Stimulated activated CD8-positive, alpha-beta memory T cell treated with anti-CD3 and anti-CD28 coated beads, Interleukin-7, amount 100 ng/mL, for 48 hours (primary cell): ENCODE results near the gene GRIPAP1.

Experiments used
- DNase-seq, 2 donors: peaks; one replicate each; pipeline ENCODE4 v3.0.0-alpha.2; 2020; ENCODE audit warnings: low read depth in 1 of 2; ENCODE audit errors: extremely low read depth in 1 of 2

The GRIPAP1 gene

DNA sequence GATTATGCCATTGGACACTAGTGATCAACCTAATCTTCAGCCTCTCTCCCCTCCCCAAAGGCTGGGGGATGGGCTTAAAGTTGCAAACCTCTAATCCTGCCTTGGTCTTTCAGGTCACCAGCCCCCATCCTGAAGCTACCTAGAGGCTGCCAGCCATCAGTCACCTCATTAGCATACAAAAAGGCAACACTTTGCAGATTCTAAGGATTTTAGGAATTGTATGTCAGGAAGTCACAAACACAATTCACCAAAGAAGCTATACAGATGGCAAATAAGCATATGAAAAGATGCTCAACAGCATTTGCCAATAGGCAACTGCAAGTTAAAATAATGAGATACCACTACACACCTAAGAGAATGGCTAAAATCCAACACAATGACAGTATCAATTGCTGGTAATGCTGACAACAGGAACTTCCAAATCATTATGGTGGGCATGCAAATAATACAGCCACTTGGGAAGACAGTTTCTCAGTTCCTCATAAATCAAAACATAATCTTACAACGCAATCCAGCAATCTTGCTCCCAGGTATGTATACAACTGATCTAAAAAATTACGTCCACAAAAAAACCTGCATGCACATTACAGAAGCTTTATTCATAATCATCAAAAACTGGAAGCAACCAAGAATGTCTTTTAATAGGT is 74.2 kb downstream of the GRIPAP1 start:
- DNase-seq: no peak

DNA sequence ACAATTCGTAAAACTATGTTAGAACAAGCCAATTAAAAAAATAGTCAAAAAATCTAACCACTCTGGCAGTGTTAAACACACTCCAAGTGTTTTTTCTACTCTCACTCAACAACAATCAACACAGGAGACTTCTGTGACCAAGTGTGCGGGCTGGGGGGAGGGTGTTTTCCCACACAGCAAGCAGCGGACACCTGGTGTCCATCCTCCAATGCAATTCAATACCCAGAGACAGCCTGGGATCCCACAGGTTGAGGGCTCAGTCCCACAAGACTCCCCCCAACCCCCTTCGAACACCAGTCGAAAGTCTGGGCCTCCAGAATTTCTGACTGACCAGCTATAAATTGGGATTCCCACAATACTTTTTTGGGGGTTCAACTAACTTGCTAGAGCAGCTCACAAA is 74.9 kb downstream of the GRIPAP1 start:
- DNase-seq: no peak

DNA sequence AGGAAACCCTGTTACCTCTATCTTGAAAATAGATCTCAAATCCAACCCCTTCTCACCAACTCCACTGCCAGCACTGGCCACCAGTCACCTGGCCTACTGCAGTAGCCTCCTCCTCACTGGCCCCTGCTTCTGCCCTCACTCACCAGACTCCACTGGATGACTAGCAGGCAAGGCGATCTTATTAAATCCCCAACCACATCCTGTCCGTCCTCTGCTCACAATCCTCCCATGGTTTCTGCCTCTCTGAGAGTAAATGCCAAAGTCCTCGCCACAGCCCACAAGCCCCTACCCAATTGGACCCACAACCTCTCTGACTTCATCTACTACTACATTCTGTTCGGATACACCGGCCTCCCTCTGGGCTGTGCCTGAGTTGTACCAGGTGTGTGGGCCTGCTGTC is 77.8 kb downstream of the GRIPAP1 start:
- no peak for DNase-seq

DNA sequence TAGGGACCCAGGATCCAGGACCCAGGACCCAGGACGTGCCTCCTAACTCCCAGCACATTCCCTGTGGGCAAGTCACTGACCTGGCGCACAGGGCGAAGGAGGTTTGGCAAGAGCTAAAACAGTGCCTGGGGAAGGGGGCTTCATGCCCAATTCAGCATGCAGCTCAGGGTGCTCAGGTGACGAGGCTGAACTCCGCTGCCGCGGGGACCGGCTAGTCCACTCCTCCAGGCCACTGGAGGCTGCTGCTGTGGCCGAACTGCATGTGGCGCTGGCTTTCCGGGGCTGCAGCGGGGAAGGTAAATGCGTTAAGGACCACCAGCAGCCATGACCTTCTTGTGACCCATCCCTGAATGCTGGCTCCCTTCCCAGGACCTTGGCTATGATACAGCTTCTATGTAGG is 78.3 kb downstream of the GRIPAP1 start:
- DNase-seq: no peak
